Activated CD4-positive, alpha-beta T cell treated with anti-CD3 and anti-CD28 coated beads, Interleukin-2, amount 10 ng/mL, durations not matched to agents 24 days and 14 days (primary cell): ENCODE results near the gene COPS6. TPM values are rescaled to one million over a fixed set of nuclear protein-coding genes. Genes with fewer than 3 reads are reported as not detected.
A peak's percentile ranks its signal among the peaks of the same experiment; 100 is the strongest.

Experiments
- DNase-seq: peaks from one replicate; pipeline ENCODE4 v3.0.0; 2022
- H3K27ac Mint-ChIP-seq: one replicate; pipeline ENCODE4 v1.8.0; 2022; ENCODE audit warnings: mild to moderate bottlenecking, mixed read lengths
- H3K27me3 Mint-ChIP-seq: one replicate; pipeline ENCODE4 v1.8.0; 2022; ENCODE audit warnings: mixed read lengths
- H3K36me3 Mint-ChIP-seq: one replicate; pipeline ENCODE4 v1.8.0; 2022; ENCODE audit warnings: low read depth, mild to moderate bottlenecking, mixed read lengths
- H3K4me1 Mint-ChIP-seq: one replicate; pipeline ENCODE4 v1.8.0; 2021; ENCODE audit warnings: mixed read lengths
- H3K4me3 Mint-ChIP-seq: one replicate; pipeline ENCODE4 v1.8.0; 2022; ENCODE audit warnings: mild to moderate bottlenecking, moderate library complexity, mixed read lengths
- H3K9me3 Mint-ChIP-seq: one replicate; pipeline ENCODE4 v1.8.0; 2021; ENCODE audit warnings: mixed read lengths
- intact Hi-C: fragments of 100-400 bp; cut with micrococcal nuclease; formaldehyde crosslinking; loops from one replicate; pipeline ENCODE4 v1.15.1; 2023
- total RNA-seq: library from RNA; stranded (reverse); gene quantifications from 2 replicates; pipeline ENCODE4 v1.2.3, GENCODE V29; 2022

COPS6 gene
- total RNA-seq, 1 donor from 2014 or later: 109 TPM

DNA sequence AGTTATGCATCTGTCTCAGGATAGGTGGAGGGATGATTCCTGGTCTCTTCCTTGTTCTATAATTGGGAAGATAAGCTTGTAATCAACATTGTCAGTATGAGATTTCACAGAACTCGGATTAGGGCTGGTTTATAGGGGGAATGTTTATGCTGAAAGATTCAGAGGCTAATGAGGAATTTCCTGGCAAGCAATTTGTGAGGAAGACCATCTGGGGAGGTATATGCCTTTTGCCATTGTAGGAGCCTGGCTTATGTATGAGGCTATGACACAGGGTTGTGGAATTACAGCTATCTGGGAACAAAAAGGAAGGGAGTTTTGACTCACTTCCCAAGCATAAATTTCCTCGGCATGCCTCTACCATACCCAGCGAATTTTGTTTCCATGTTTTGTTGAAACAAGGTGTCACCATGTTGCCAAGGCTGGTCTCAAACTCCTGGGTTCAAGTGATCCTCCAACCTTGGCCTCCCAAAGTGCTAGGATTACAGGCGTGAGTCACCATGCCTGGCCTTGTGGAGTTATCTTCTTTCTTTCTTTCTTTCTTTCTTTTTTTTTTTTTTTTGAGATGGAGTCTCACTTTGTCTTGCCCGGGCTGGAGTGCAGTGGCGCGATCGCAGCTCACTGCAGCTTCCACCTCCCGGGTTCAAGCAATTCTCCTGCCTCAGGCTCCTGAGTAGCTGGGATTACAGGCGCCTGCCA, 1.6 kb upstream of the COPS6 start:
- Mint-ChIP-seq H3K4me3 (peak overlapping the region; percentile 18), H3K4me1 (peaks cover 32% of the 10 kb centered on the region), H3K36me3 (peaks cover 22% of the 10 kb centered on the region), H3K27me3 (peaks cover 10% of the 10 kb centered on the region), H3K27ac (no peak overlapping the region), H3K9me3 (no peaks in the 10 kb centered on the region)
- intact Hi-C loops: loop anchor here (10.0 kb wide), 1 partner anchor 532 kb away; the partner anchor contains the start of genes FAM200A and ZNF655
- DNase-seq: no peak

DNA sequence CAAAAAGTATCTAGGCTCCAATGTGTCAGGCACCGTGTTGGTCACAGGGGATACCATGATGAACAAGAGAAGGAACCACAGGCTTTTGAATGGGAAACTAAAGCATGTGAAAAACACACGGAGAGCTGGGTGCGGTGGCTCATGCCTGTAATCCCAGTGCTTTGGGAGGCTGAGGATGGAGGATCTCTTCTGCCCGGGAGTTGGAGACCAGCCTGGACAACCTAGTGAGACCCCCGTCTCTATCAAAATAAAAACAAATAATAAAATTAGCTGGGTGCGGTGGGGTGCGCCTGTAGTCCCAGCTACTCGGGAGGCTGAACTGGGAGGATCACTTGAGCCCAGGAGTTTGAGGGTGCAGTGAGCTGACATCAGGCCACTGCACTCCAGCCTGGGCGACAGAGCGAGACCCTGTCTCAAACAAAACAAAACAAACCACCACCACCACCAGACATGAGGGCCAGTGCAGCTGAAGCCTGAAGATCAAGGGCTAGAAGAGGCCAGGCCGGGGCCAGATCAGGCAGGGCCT, 611 bp upstream of the COPS6 start:
- H3K27me3 Mint-ChIP-seq: peaks cover 7% of the 10 kb centered on the region
- intact Hi-C loops: loop anchor here (2.0 to 10.0 kb wide), 2 partner anchors 39 to 533 kb away; partner anchors contain the start of genes FAM200A, MBLAC1 and ZNF655

DNA sequence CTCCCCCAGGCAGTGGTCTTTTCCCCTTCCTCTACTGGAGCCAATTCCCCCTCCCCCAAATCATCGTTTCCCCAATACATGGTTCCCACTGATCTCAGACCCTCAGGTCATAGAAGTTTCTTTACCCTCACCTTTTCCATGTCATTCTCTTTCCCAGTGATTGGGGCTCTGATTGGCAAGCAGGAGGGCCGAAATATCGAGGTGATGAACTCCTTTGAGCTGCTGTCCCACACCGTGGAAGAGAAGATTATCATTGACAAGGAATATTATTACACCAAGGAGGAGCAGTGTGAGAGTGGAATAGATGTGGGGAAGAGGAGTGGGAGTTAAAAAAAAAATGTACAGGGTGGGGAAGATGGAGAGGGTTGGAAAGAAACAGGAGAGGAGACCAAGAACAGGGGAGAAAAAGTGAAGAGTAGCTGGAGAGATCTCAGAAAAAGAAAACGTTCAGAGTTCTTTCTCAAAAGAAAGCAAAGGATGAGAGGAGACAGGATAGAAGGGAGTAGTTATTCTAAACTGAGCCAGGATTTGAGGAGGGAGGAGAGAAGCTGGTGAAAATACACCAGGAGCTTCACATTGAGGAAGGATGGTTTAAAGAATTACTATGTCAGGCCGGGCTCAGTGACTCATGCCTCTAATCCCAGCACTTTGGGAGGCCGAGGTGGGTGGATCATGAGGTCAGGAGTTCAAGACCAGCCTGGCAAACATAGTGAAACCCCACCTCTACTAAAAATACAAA, 858 bp downstream of the COPS6 start:
- intact Hi-C loops: loop anchor here (1.0 to 10.0 kb wide), 4 partner anchors 8 to 535 kb away; partner anchors contain the start of genes AP4M1, FAM200A, MBLAC1 and MCM7
- peaks cover 7% of the 10 kb centered on the region for H3K27me3 Mint-ChIP-seq
- no peaks in the 10 kb centered on the region for H3K9me3 Mint-ChIP-seq
- H3K4me1 Mint-ChIP-seq: peaks cover 29% of the 10 kb centered on the region
- peak overlapping the region; percentile 94 for H3K27ac Mint-ChIP-seq
- H3K36me3 Mint-ChIP-seq: peaks cover 45% of the 10 kb centered on the region
- no peak for DNase-seq
- H3K4me3 Mint-ChIP-seq: peak overlapping the region; percentile 86

More for the DNA sequence above, 611 bp upstream of the COPS6 start:
- Mint-ChIP-seq H3K4me3 (peak overlapping the region; percentile 86), H3K27ac (peak overlapping the region; percentile 94), H3K9me3 (no peaks in the 10 kb centered on the region), H3K4me1 (peaks cover 27% of the 10 kb centered on the region), H3K36me3 (peaks cover 31% of the 10 kb centered on the region)
- DNase-seq: peak; percentile 56

DNA sequence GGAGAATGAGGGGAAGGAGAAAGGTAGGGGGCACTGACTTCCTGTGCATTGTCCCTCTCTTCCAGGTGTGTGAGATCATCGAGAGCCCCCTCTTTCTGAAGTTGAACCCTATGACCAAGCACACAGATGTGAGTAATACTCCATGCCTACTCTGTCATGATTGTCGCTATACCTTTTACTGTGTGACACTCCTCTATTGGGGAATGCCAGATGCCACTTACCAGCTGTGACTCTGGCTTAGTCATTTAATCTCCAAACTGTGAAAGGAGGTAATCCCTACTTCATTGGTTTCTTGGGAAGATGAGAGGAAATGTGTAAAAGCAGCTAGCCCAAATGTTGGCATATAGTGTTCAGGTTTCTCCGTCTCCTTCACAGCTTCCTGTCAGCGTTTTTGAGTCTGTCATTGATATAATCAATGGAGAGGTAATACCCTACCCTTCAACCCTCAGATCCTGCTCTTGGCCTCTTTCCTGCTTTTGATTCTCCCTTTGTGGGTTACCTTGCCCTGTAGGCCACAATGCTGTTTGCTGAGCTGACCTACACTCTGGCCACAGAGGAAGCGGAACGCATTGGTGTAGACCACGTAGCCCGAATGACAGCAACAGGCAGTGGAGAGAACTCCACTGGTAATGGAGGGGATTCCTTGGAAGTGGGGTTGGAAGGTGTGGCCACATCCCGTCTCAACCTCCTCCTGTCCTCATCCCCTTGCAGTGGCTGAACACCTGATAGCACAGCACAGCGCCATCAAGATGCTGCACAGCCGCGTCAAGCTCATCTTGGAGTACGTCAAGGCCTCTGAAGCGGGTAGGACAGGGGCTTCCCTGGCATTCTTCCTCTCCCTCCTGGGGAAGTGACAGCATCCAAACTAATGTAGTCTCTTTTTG, 2.0 kb downstream of the COPS6 start:
- peaks cover 35% of the 10 kb centered on the region for H3K4me1 Mint-ChIP-seq
- peaks cover 55% of the 10 kb centered on the region for H3K36me3 Mint-ChIP-seq
- H3K4me3 Mint-ChIP-seq: peak overlapping the region; percentile 86
- intact Hi-C loops: no loop called here
- H3K27ac Mint-ChIP-seq: peak overlapping the region; percentile 2
- DNase-seq: peak; percentile 65
- H3K9me3 Mint-ChIP-seq: no peaks in the 10 kb centered on the region
- no peaks in the 10 kb centered on the region for H3K27me3 Mint-ChIP-seq

- peaks cover 35% of the 10 kb centered on the region for H3K4me1 Mint-ChIP-seq
- no peaks in the 10 kb centered on the region for H3K9me3 Mint-ChIP-seq
- no peaks in the 10 kb centered on the region for H3K27me3 Mint-ChIP-seq
- H3K36me3 Mint-ChIP-seq: peaks cover 62% of the 10 kb centered on the region
- intact Hi-C loops: no loop called here
- H3K27ac Mint-ChIP-seq: peak overlapping the region; percentile 28
- DNase-seq: peak; percentile 64
- H3K4me3 Mint-ChIP-seq: no peak overlapping the region
Observed at GRCh38 chr7:100091411-100092181, 2.8 kb downstream of the COPS6 start.

DNA sequence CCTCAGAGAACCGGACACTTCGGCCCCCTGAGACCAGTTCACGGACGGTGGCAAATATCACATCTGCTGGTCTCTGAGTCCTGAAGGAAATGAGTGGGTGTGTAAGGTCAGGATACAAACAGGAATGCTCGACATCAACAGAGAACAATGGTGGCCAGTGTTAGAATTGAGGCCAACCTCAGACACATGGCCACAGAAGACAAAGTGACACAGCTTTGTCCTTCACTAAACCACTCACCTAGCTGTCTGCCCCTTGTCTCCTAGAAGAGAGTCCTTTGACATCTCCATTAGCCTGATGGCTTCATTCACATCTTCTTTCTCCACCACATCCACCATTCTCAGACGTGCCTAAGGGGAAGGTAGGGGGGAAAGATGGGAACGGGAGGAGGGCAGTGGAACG, 4.3 kb downstream of the COPS6 start:
- DNase-seq: no peak
- Mint-ChIP-seq H3K36me3 (peaks cover 74% of the 10 kb centered on the region), H3K9me3 (no peaks in the 10 kb centered on the region), H3K27me3 (no peaks in the 10 kb centered on the region), H3K27ac (no peak overlapping the region), H3K4me3 (no peak overlapping the region), H3K4me1 (peaks cover 43% of the 10 kb centered on the region)
- intact Hi-C loops: no loop called here

DNA sequence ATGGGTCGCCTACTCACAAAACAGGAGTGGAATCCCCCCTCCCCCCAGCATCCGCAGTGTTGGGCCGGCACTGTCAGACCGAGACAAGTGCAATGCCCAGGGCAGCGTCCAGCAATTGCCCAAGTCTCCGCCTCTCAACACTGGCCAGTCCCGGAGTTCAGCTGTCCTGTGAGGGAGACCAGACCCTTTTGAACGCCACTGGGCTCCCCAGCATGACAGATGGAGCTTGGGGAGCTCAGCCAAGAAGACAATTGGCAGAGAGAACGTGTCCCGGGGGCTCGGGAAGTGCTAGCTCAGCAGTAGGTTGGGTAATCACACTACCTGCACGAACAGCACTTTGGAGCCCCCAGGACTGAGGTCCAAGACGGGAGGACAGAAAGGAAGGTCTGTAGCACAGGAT, 4.7 kb downstream of the COPS6 start:
- intact Hi-C loops: no loop called here
- peaks cover 77% of the 10 kb centered on the region for H3K36me3 Mint-ChIP-seq
- DNase-seq: no peak
- no peaks in the 10 kb centered on the region for H3K9me3 Mint-ChIP-seq
- H3K4me1 Mint-ChIP-seq: peaks cover 43% of the 10 kb centered on the region
- peak overlapping the region; percentile 20 for H3K27ac Mint-ChIP-seq
- H3K4me3 Mint-ChIP-seq: no peak overlapping the region
- no peaks in the 10 kb centered on the region for H3K27me3 Mint-ChIP-seq

DNA sequence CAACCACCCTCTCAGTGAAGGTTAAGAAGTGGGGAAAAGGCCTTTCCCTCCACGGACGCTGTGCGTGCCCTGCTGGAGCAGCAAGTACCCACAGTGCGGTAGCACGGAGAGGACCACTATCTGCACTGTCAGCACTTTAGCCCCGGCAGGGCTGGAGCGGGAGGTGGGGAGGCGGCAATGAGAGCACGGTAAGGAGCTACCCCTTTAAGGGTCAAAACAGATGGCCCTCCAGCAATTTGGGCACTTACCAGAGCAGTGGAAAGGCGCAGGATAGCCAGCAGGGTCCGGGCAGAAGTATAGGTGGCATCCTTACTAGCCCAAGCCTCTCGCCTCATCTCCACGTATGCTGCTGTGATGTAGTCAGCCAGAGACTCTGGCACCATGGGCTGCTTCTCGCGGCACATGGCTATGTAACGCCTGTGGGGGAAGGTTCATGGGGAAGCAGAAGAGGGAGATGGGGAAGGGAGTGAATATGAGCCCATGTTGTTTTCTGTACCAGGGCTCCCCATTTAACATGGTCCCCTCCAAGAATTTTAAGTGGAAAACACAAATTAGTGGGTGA, 5.2 kb downstream of the COPS6 start:
- peaks cover 81% of the 10 kb centered on the region for H3K36me3 Mint-ChIP-seq
- no peak overlapping the region for H3K27ac Mint-ChIP-seq
- no peaks in the 10 kb centered on the region for H3K9me3 Mint-ChIP-seq
- intact Hi-C loops: no loop called here
- H3K4me3 Mint-ChIP-seq: no peak overlapping the region
- H3K27me3 Mint-ChIP-seq: no peaks in the 10 kb centered on the region
- no peak for DNase-seq
- peaks cover 47% of the 10 kb centered on the region for H3K4me1 Mint-ChIP-seq

- DNase-seq: no peak
- no peak overlapping the region for H3K27ac Mint-ChIP-seq
- intact Hi-C loops: no loop called here
- no peaks in the 10 kb centered on the region for H3K27me3 Mint-ChIP-seq
- no peaks in the 10 kb centered on the region for H3K9me3 Mint-ChIP-seq
- peaks cover 93% of the 10 kb centered on the region for H3K36me3 Mint-ChIP-seq
- no peak overlapping the region for H3K4me3 Mint-ChIP-seq
- H3K4me1 Mint-ChIP-seq: peaks cover 51% of the 10 kb centered on the region
Observed at GRCh38 chr7:100095289-100095688, 6.5 kb downstream of the COPS6 start.

- Mint-ChIP-seq H3K4me3 (no peak overlapping the region), H3K27ac (no peak overlapping the region), H3K4me1 (peaks cover 47% of the 10 kb centered on the region), H3K9me3 (no peaks in the 10 kb centered on the region), H3K36me3 (peaks cover 93% of the 10 kb centered on the region), H3K27me3 (no peaks in the 10 kb centered on the region)
- no peak for DNase-seq
- intact Hi-C loops: no loop called here
Observed at GRCh38 chr7:100095704-100096103, 6.9 kb downstream of the COPS6 start.

DNA sequence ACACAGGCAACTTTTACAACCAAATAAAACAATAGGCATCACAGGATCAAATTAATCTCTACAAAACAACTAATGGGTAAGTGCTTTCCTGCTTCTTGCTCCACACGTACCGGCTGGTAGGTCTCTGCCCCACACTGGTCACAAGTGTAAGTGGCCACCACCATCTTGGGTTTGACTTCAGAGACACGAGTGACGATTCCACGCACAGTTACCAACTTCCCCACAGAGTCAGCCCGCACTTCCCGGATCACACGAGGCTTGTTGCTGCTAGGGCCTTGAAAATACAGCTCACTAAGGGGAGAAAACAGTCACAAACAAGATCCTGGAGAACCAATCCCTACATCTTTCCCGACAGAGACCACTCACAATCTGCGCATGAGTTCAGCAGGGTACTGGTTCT, 10.1 kb downstream of the COPS6 start:
- Mint-ChIP-seq H3K4me1 (peaks cover 41% of the 10 kb centered on the region), H3K36me3 (peaks cover 66% of the 10 kb centered on the region), H3K27ac (peak overlapping the region; percentile 62)

GRCh38 chr7:100099452-100099851, 10.7 kb downstream of the COPS6 start:
- peaks cover 41% of the 10 kb centered on the region for H3K4me1 Mint-ChIP-seq
- H3K36me3 Mint-ChIP-seq: peaks cover 62% of the 10 kb centered on the region
- H3K9me3 Mint-ChIP-seq: no peaks in the 10 kb centered on the region
- no peak for DNase-seq
- peak overlapping the region; percentile 94 for H3K27ac Mint-ChIP-seq
- no peaks in the 10 kb centered on the region for H3K27me3 Mint-ChIP-seq
- intact Hi-C loops: no loop called here
- H3K4me3 Mint-ChIP-seq: peak overlapping the region; percentile 94

More for the DNA sequence above, 10.1 kb downstream of the COPS6 start:
- no peak for DNase-seq
- H3K27me3 Mint-ChIP-seq: no peaks in the 10 kb centered on the region
- H3K4me3 Mint-ChIP-seq: peak overlapping the region; percentile 94
- intact Hi-C loops: no loop called here
- H3K9me3 Mint-ChIP-seq: no peaks in the 10 kb centered on the region
